ENCODE results near the gene DUSP16.

- TF ChIP-seq LEF1 (IDR thresholded peaks at IDR 0.05; ENCODE audit: borderline replicate concordance) (no peak), TARDBP (IDR thresholded peaks at IDR 0.05) (no peak), ARNT (IDR thresholded peaks at IDR 0.05) (no peak), HDGF (IDR thresholded peaks at IDR 0.05; ENCODE audit: borderline replicate concordance) (no peak)
Observed at GRCh38 chr12:12609692-12610091, 47.0 kb upstream of the DUSP16 start.

Data from HEK293T (cell line).